ENCODE data around the gene SIL1. TPM values are rescaled to one million over a fixed set of nuclear protein-coding genes. Genes with fewer than 3 reads are reported as not detected.
A peak's percentile ranks its signal among the peaks of the same experiment; 100 is the strongest.

The SIL1 gene
- polyA plus RNA-seq, 3 donors, result 25.4 to 35.1 (median 27.9) TPM

GRCh38 chr5:139110526-139111168 lies 87.5 kb downstream of the SIL1 start:
- peaks cover 0 to 3% (median 0%) of the 10 kb centered on the region in 7 donors for H3K9me3 Mint-ChIP-seq

GRCh38 chr5:139108063-139108824 lies 89.9 kb downstream of the SIL1 start:
- Histone ChIP-seq H4K20me1 (ENCODE audit: insufficient read depth, low read length) (no peaks in the 10 kb centered on the region), H3K27me3 (ENCODE audit: control insufficient read depth in 2 of 2, insufficient read depth in 2 of 2, low read length in 2 of 2) (no peaks in the 10 kb centered on the region), H3K79me2 (ENCODE audit: insufficient read depth, low read length) (no peaks in the 10 kb centered on the region), H3K36me3 (replicated peaks in 1 of 2; ENCODE audit: control insufficient read depth in 1 of 2, insufficient read depth in 2 of 2, low read length in 2 of 2) (peaks cover 2 to 23% of the 10 kb centered on the region in 2 donors), H3K9ac (ENCODE audit: insufficient read depth, low read length, poor library complexity, severe bottlenecking) (no peak overlapping the region), H3K9me3 (replicated peaks in 1 of 2; ENCODE audit: control insufficient read depth in 1 of 2, insufficient read depth in 1 of 2, low read length in 2 of 2) (no peaks in the 10 kb centered on the region), H3K4me1 (ENCODE audit: control insufficient read depth in 1 of 2, insufficient read depth in 2 of 2, low read length in 2 of 2) (no peaks in the 10 kb centered on the region), H3K4me2 (replicated peaks; ENCODE audit: extremely low read depth, low read length, poor library complexity, severe bottlenecking) (no peak overlapping the region), H3K27ac (ENCODE audit: low read depth in 1 of 2, low read length in 2 of 2) (no peak overlapping the region), H2AFZ (ENCODE audit: insufficient read depth, low read depth, low read length, poor library complexity, severe bottlenecking) (no peak overlapping the region), H3K4me3 (replicated peaks in 1 of 3; ENCODE audit: low read depth in 2 of 3, low read length in 3 of 3) (no peak overlapping the region)
- Mint-ChIP-seq H3K27me3 (ENCODE audit: low read depth in 3 of 3) (peaks cover 0 to 4% (median 0%) of the 10 kb centered on the region in 3 donors), H3K4me3 (no peak overlapping the region), H3K9me3 (peaks cover 0 to 1% (median 0%) of the 10 kb centered on the region in 7 donors), H3K4me1 (no peaks in the 10 kb centered on the region), H3K36me3 (peaks cover 33 to 35% of the 10 kb centered on the region in 2 donors), H3K27ac (no peak overlapping the region)
- no peak for DNase-seq
- intact Hi-C loops (cut with micrococcal nuclease), result no loop called here
- 100% methylated on average over 3 of the region's 10 CpGs for WGBS (ENCODE audit: insufficient coverage)
- no peak for TF ChIP-seq CTCF (IDR thresholded peaks at IDR 0.05)

More at GRCh38 chr5:139110526-139111168, 87.5 kb downstream of the SIL1 start:
- Mint-ChIP-seq H3K27ac (peak overlapping the region in 1 of 7 donors; percentile 51), H3K27me3 (ENCODE audit: low read depth in 3 of 3) (peaks cover 0 to 4% (median 0%) of the 10 kb centered on the region in 3 donors), H3K4me1 (no peaks in the 10 kb centered on the region), H3K4me3 (no peak overlapping the region), H3K36me3 (peaks cover 35 to 42% of the 10 kb centered on the region in 2 donors)
- Histone ChIP-seq H3K4me3 (replicated peaks in 1 of 3; ENCODE audit: low read depth in 2 of 3, low read length in 3 of 3) (no peak overlapping the region), H3K4me1 (ENCODE audit: control insufficient read depth in 1 of 2, insufficient read depth in 2 of 2, low read length in 2 of 2) (no peaks in the 10 kb centered on the region), H2AFZ (ENCODE audit: insufficient read depth, low read depth, low read length, poor library complexity, severe bottlenecking) (no peak overlapping the region), H3K79me2 (ENCODE audit: insufficient read depth, low read length) (no peaks in the 10 kb centered on the region), H3K9ac (ENCODE audit: insufficient read depth, low read length, poor library complexity, severe bottlenecking) (no peak overlapping the region), H3K4me2 (replicated peaks; ENCODE audit: extremely low read depth, low read length, poor library complexity, severe bottlenecking) (no peak overlapping the region), H3K36me3 (replicated peaks in 1 of 2; ENCODE audit: control insufficient read depth in 1 of 2, insufficient read depth in 2 of 2, low read length in 2 of 2) (peaks cover 2 to 30% of the 10 kb centered on the region in 2 donors), H3K27me3 (ENCODE audit: control insufficient read depth in 2 of 2, insufficient read depth in 2 of 2, low read length in 2 of 2) (no peaks in the 10 kb centered on the region), H4K20me1 (ENCODE audit: insufficient read depth, low read length) (no peaks in the 10 kb centered on the region), H3K9me3 (replicated peaks in 1 of 2; ENCODE audit: control insufficient read depth in 1 of 2, insufficient read depth in 1 of 2, low read length in 2 of 2) (no peaks in the 10 kb centered on the region), H3K27ac (ENCODE audit: low read depth in 1 of 2, low read length in 2 of 2) (no peak overlapping the region)
- DNase-seq, result no peak
- intact Hi-C loops (cut with micrococcal nuclease), result no loop called here
- no peak for TF ChIP-seq CTCF (IDR thresholded peaks at IDR 0.05)

All from CD14-positive monocyte (primary cell).